CD4-positive, alpha-beta T cell (primary cell): ENCODE results near the gene ASB10. TPM values are rescaled to one million over a fixed set of nuclear protein-coding genes. Genes with fewer than 3 reads are reported as not detected.

ENCODE experiments used
- ATAC-seq: fragments of 200-7000 bp; cut with Tn5 transposase; one replicate; pipeline ENCODE4 v1.10.0; 2022; ENCODE audit warnings: mild to moderate bottlenecking; ENCODE audit not compliant: poor library complexity
- CTCF ChIA-PET: fragments of 350-600 bp; sonication (Branson Sonifier 250); formaldehyde crosslinking; loops from one replicate; lab custom pipeline; 2021; ENCODE audit warnings: antibody characterized with exemption, inconsistent platforms; lab: Charles Lee
- POLR2A ChIA-PET: fragments of 350-600 bp; sonication (Branson Sonifier 250); formaldehyde crosslinking; loops from one replicate; lab custom pipeline; 2021; ENCODE audit warnings: antibody characterized with exemption, inconsistent platforms; lab: Charles Lee
- DNase-seq, 14 experiments: peaks; one replicate each; pipeline ENCODE4 v3.0.0-alpha.2; 2013 to 2020; ENCODE audit warnings: mixed read lengths in 2 of 14
- H3K27ac ChIP-seq, 2 donors: one replicate each; pipeline versions ENCODE4 v1.5.1 to v1.7.0; 2013; ENCODE audit warnings: low read length in 2 of 2, low read depth in 1 of 2, mild to moderate bottlenecking in 1 of 2
- H3K27me3 ChIP-seq, 2 experiments: 1 replicate in 1 of 2; 2 replicates in 1 of 2; pipeline versions ENCODE4 v1.6.1 to v1.7.0; 2013; ENCODE audit warnings: low read length in 2 of 2, control low read depth in 1 of 2, mild to moderate bottlenecking in 1 of 2, moderate library complexity in 1 of 2; ENCODE audit not compliant: insufficient read depth in 2 of 2, control insufficient read depth in 1 of 2
- H3K36me3 ChIP-seq: one replicate; pipeline ENCODE4 v1.6.1; 2013; ENCODE audit warnings: low read length, control low read depth; ENCODE audit not compliant: insufficient read depth
- H3K4me1 ChIP-seq: one replicate; pipeline ENCODE4 v1.6.1; 2013; ENCODE audit warnings: low read length, control low read depth; ENCODE audit not compliant: insufficient read depth
- H3K4me3 ChIP-seq: one replicate; pipeline ENCODE4 v1.5.1; 2013; ENCODE audit warnings: mild to moderate bottlenecking, low read length, moderate library complexity
- H3K9me3 ChIP-seq, 2 experiments: 1 replicate in 1 of 2; 2 replicates in 1 of 2; pipeline versions ENCODE4 v1.6.1 to v1.7.0; 2013; ENCODE audit warnings: low read length in 2 of 2, mild to moderate bottlenecking in 2 of 2, control low read depth in 1 of 2, moderate library complexity in 1 of 2; ENCODE audit not compliant: control insufficient read depth in 1 of 2, insufficient read depth in 1 of 2
- H3K27ac Mint-ChIP-seq: one replicate; pipeline ENCODE4 v1.8.0; 2020; ENCODE audit warnings: mixed read lengths
- H3K27me3 Mint-ChIP-seq: one replicate; pipeline ENCODE4 v1.8.0; 2021; ENCODE audit warnings: mixed read lengths
- H3K36me3 Mint-ChIP-seq: one replicate; pipeline ENCODE4 v1.8.0; 2021; ENCODE audit warnings: low read depth, mixed read lengths
- H3K4me1 Mint-ChIP-seq: one replicate; pipeline ENCODE4 v1.8.0; 2021; ENCODE audit warnings: low read depth, mixed read lengths
- H3K4me3 Mint-ChIP-seq: one replicate; pipeline ENCODE4 v1.8.0; 2020; ENCODE audit warnings: mild to moderate bottlenecking, mixed read lengths
- H3K9me3 Mint-ChIP-seq: one replicate; pipeline ENCODE4 v1.8.0; 2020; ENCODE audit warnings: mixed read lengths
- CTCF ChIP-seq: fragments of 200-600 bp; IDR thresholded peaks from one replicate; pipeline ENCODE4 v1.8.0; 2022; ENCODE audit warnings: antibody characterized with exemption, mild to moderate bottlenecking
- intact Hi-C, 2 experiments: fragments of 100-400 bp; cut with DNase I in 1 of 2; cut with micrococcal nuclease in 1 of 2; formaldehyde crosslinking; loops; one replicate each; pipeline versions ENCODE4 v1.15.1 to v1.9.0; 2023 to 2025; cut with DNase I, micrococcal nuclease
- total RNA-seq, 174 experiments: library from RNA in 2 of 174; stranded (reverse) in 2 of 174; gene quantifications; one replicate each; pipeline ENCODE4 v1.2.3 and lab custom pipeline; 2021 to 2026

ASB10 gene
- total RNA-seq, 2 experiments from 2014 or later: not detected

GRCh38 chr7:151135525-151135845 lies 51.6 kb downstream of the ASB10 start:
- Histone ChIP-seq H3K4me3 (no peak overlapping the region), H3K27ac (no peak overlapping the region), H3K27me3 (no peaks in the 10 kb centered on the region), H3K9me3 (no peaks in the 10 kb centered on the region), H3K4me1 (no peaks in the 10 kb centered on the region), H3K36me3 (peaks cover 36% of the 10 kb centered on the region)
- CTCF ChIA-PET: no interaction called here
- intact Hi-C loops: no loop called here
- Mint-ChIP-seq H3K4me1 (no peaks in the 10 kb centered on the region), H3K4me3 (no peak overlapping the region), H3K36me3 (peaks cover 23% of the 10 kb centered on the region), H3K27ac (no peak overlapping the region), H3K27me3 (no peaks in the 10 kb centered on the region), H3K9me3 (no peaks in the 10 kb centered on the region)
- POLR2A ChIA-PET: no interaction called here
- TF ChIP-seq CTCF: no peak
- no peak for ATAC-seq
- no peak for DNase-seq

DNA sequence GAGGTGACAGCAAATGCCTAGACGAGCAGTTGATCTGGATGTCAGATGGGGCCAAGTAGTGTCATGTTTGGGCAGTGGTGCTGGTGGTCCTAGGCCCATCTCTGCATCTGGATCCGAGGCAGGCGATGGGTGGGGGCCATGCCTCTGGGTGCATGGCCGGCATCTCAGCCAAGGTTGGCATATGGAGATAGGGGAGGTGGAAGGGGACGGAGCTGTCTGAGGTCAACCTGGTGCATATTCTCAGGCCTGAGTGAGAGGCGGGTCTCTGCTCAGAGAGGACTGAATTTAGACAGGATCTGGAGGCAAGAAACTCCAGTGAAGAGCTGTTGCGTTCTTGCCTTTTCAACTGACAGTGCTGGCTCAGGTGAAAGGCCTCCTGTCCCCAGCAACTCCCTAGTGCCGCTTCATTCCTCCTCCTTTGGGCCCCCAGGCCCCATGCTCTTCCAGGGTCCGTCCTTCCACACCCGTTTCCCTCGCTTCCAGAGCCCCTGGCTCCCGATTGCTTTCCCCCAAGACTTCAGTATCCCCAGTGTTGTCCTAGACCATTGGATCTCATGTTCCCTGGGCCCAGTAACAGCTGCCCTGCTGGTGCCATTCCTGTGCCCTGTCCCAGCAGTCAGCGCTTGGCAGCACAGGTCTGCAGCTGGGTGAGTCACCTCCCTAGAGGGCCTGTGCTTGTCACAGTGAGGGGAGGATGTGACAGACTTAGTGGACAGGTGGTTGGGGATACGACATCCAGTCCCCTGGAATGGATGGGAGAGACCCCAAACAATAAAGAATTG lies 52.1 kb downstream of the ASB10 start:
- Mint-ChIP-seq H3K27ac (no peak overlapping the region), H3K4me1 (no peaks in the 10 kb centered on the region), H3K36me3 (peaks cover 25% of the 10 kb centered on the region), H3K27me3 (no peaks in the 10 kb centered on the region), H3K4me3 (no peak overlapping the region), H3K9me3 (no peaks in the 10 kb centered on the region)
- DNase-seq (no peak), ATAC-seq (no peak)
- peaks cover 42% of the 10 kb centered on the region for H3K36me3 ChIP-seq
- ChIA-PET POLR2A (no interaction called here), CTCF (no interaction called here)
- intact Hi-C loops: no loop called here
- H3K4me1 ChIP-seq: no peaks in the 10 kb centered on the region
- no peak for TF ChIP-seq CTCF
- H3K4me3 ChIP-seq: no peak overlapping the region
- H3K27ac ChIP-seq: no peak overlapping the region
- H3K9me3 ChIP-seq: no peaks in the 10 kb centered on the region
- no peaks in the 10 kb centered on the region for H3K27me3 ChIP-seq

DNA sequence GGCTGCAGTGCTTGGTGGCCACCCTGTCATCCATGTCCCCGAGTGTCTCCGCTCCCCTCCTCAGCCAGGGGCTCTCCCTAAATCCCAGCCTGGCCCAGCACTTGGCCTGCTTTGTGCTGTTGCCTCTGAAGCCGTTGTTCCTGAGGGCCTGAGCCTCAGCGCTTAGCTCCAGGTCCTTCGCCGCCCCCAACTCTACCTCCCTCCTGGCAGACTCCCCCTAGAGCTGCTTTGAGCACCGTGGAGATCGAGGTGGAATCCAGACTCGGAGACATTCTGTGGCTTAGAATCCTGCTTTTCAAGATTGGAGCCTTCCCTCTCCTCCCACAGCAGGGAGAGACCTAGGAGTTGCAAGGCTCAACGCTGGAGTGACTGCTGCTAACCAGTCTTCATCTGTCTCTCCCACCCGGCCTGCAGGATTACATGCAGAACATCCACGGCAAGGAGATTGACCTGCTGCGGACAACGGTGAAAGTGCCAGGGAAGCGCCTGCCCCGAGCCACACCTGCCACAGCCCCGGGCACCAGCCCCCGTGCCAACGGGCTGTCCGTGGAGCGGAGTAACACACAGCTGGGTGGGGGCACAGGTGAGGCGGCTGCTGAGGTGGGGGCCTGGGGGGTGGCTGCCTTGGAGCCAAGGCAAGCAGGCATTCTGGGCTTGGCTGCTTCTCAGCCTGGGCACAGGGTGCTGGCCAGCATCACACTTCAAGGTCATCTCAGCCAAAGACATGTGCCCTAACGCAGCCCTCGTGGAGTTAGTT lies 52.9 kb downstream of the ASB10 start:
- no peak overlapping the region for H3K4me3 ChIP-seq
- no peak for TF ChIP-seq CTCF
- Mint-ChIP-seq H3K36me3 (peaks cover 25% of the 10 kb centered on the region), H3K9me3 (no peaks in the 10 kb centered on the region), H3K4me3 (no peak overlapping the region), H3K27me3 (no peaks in the 10 kb centered on the region), H3K4me1 (no peaks in the 10 kb centered on the region), H3K27ac (no peak overlapping the region)
- ATAC-seq: no peak
- no peaks in the 10 kb centered on the region for H3K27me3 ChIP-seq
- no peak overlapping the region for H3K27ac ChIP-seq
- ChIA-PET POLR2A (no interaction called here), CTCF (no interaction called here)
- H3K36me3 ChIP-seq: peaks cover 49% of the 10 kb centered on the region
- no peaks in the 10 kb centered on the region for H3K9me3 ChIP-seq
- DNase-seq: no peak
- intact Hi-C loops: no loop called here
- no peaks in the 10 kb centered on the region for H3K4me1 ChIP-seq
